Loucy (cell line): ENCODE results near the gene TMEM131.

Source experiments
- H2AFZ ChIP-seq: fragments of 200-600 bp; sonication (generic); 2 replicates; pipeline ENCODE4 v1.6.0; 2016; ENCODE audit warnings: antibody characterized with exemption, mild to moderate bottlenecking, low read length, moderate library complexity
- H3F3A ChIP-seq: fragments of 200-600 bp; 2 replicates; pipeline ENCODE4 v1.6.0; 2016; ENCODE audit warnings: antibody characterized with exemption, low read depth, mild to moderate bottlenecking
- H3K27me3 ChIP-seq: fragments of 200-600 bp; sonication (generic); 2 replicates; pipeline ENCODE4 v1.6.1; 2014; ENCODE audit warnings: low read length, mild to moderate bottlenecking; ENCODE audit not compliant: insufficient read depth, poor library complexity, severe bottlenecking
- H3K36me3 ChIP-seq: fragments of 200-600 bp; sonication (generic); 2 replicates; pipeline ENCODE4 v1.6.1; 2016; ENCODE audit warnings: low read length; ENCODE audit not compliant: insufficient read depth
- H3K4me1 ChIP-seq: fragments of 200-600 bp; sonication (generic); 2 replicates; pipeline ENCODE4 v1.5.1; 2014; ENCODE audit warnings: low read length, mild to moderate bottlenecking; ENCODE audit not compliant: insufficient read depth, poor library complexity, severe bottlenecking
- H3K4me2 ChIP-seq: fragments of 200-600 bp; sonication (generic); 2 replicates; pipeline ENCODE4 v1.6.0; 2014; ENCODE audit warnings: antibody characterized with exemption, low read length, low read depth, mild to moderate bottlenecking; ENCODE audit not compliant: poor library complexity, severe bottlenecking
- H3K4me3 ChIP-seq: fragments of 200-600 bp; sonication (generic); 2 replicates; pipeline ENCODE4 v1.5.1; 2014; ENCODE audit warnings: low read length, mild to moderate bottlenecking, mixed read lengths; ENCODE audit not compliant: poor library complexity, severe bottlenecking
- H3K79me2 ChIP-seq: fragments of 200-600 bp; sonication (generic); 2 replicates; pipeline ENCODE4 v1.6.1; 2014; ENCODE audit warnings: low read length; ENCODE audit not compliant: insufficient read depth
- H3K9ac ChIP-seq: fragments of 200-600 bp; sonication (generic); 2 replicates; pipeline ENCODE4 v1.6.0; 2014; ENCODE audit warnings: mild to moderate bottlenecking, low read depth, low read length, moderate library complexity; ENCODE audit not compliant: poor library complexity, severe bottlenecking
- H3K9me2 ChIP-seq: fragments of 200-600 bp; sonication (generic); replicated peaks from 2 replicates; pipeline ENCODE4 v1.6.1; 2016; ENCODE audit warnings: low read depth, low read length, mixed read lengths
- H3K9me3 ChIP-seq: fragments of 200-600 bp; sonication (generic); 2 replicates; pipeline ENCODE4 v1.6.1; 2014; ENCODE audit warnings: mild to moderate bottlenecking, antibody characterized with exemption, low read length, low read depth; ENCODE audit not compliant: insufficient read depth
- H4K20me1 ChIP-seq: fragments of 200-600 bp; sonication (generic); 2 replicates; pipeline ENCODE4 v1.6.0; 2014; ENCODE audit warnings: antibody characterized with exemption, low read length, mild to moderate bottlenecking; ENCODE audit not compliant: insufficient read depth, poor library complexity, severe bottlenecking
- CTCF ChIP-seq: fragments of 200-600 bp; sonication (generic); conservative IDR thresholded peaks from 2 replicates; pipeline ENCODE4 v1.5.1; 2014; ENCODE audit warnings: mild to moderate bottlenecking, antibody characterized with exemption, low read length
- EZH2phosphoT487 ChIP-seq: fragments of 200-600 bp; IDR thresholded peaks from 2 replicates; pipeline ENCODE4 v1.6.1; 2018; ENCODE audit warnings: antibody characterized with exemption, mild to moderate bottlenecking, moderate library complexity, borderline replicate concordance

The TMEM131 gene

DNA sequence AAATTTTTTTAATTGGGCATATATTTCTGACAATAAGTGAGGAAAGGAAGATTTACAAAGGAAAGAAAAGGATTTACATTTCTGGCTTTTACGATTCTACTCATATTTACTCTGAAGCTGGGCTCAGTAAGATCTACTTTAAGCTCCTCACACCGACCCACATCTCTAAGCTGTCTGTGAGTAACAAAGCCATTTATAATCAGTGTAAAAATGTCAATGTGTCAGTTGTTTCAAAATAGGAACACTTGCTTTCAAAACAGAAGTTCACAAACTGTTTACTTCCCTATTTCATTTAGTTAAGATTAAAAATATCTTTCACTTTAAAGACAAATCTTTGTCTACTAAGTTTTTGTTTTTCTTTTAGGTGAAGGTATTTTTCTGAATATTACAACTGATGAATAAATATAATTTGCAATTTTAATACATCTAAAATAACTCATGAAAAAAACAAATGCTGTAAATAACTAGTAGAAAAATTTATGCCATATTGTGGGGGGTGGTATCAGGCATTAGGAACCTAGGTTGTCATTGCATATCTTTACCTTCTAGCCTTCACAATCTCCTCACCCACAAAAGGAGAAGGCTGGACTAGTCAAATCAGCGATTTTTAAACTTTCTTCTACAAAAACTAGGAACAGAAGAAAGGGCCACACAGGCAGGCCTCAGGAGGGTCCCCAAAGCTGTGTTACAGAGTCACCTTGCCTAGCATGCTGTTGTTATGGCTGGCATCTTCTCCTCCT lies 64.5 kb downstream of the TMEM131 start:
- Histone ChIP-seq H3K4me2 (no peak overlapping the region), H2AFZ (no peak overlapping the region)

GRCh38 chr2:97928591-97928990 lies 67.2 kb downstream of the TMEM131 start:
- H3K79me2 ChIP-seq, result peaks cover 55% of the 10 kb centered on the region
- H3F3A ChIP-seq, result no peaks in the 10 kb centered on the region
- no peak overlapping the region for H3K4me3 ChIP-seq
- H2AFZ ChIP-seq, result no peak overlapping the region
- peaks cover 6% of the 10 kb centered on the region for H3K4me1 ChIP-seq
- no peaks in the 10 kb centered on the region for H3K9me3 ChIP-seq
- no peaks in the 10 kb centered on the region for H3K9me2 ChIP-seq
- TF ChIP-seq EZH2phosphoT487, result no peak
- no peak for TF ChIP-seq CTCF
- no peak overlapping the region for H3K9ac ChIP-seq
- no peaks in the 10 kb centered on the region for H3K27me3 ChIP-seq
- peaks cover 16% of the 10 kb centered on the region; the same call in 1 of the 2 replicates for H3K36me3 ChIP-seq
- peaks cover 24% of the 10 kb centered on the region for H4K20me1 ChIP-seq
- no peak overlapping the region for H3K4me2 ChIP-seq

More for the DNA sequence above, 64.5 kb downstream of the TMEM131 start:
- TF ChIP-seq EZH2phosphoT487 (no peak), CTCF (no peak)
- Histone ChIP-seq H3K27me3 (no peaks in the 10 kb centered on the region), H3K9ac (no peak overlapping the region), H3K9me2 (no peaks in the 10 kb centered on the region), H3K9me3 (no peaks in the 10 kb centered on the region), H4K20me1 (peaks cover 42% of the 10 kb centered on the region), H3K36me3 (no peaks in the 10 kb centered on the region), H3F3A (no peaks in the 10 kb centered on the region), H3K79me2 (peaks cover 77% of the 10 kb centered on the region), H3K4me3 (no peak overlapping the region), H3K4me1 (peaks cover 27% of the 10 kb centered on the region)

DNA sequence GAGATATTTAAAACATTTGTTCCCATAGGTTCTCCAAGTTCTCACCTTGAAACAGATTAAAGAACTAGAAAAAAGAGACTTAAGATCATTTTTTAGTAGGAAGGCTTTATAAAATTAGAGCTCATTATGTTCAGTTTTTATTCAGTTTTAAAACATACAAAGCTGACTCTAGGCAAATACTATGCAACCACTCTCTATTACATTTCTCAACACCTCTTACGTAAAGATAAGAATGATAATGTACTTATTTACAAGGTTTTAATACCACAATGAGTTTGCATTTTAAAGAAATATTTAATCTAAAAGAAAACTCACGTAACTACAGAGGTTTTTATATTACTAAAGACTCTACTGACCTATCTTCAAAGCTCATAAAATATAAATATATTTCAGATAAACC lies 68.8 kb downstream of the TMEM131 start:
- no peaks in the 10 kb centered on the region for H3K9me2 ChIP-seq
- H3K4me3 ChIP-seq, result no peak overlapping the region
- peaks cover 39% of the 10 kb centered on the region for H3K79me2 ChIP-seq
- no peak overlapping the region for H3K9ac ChIP-seq
- H3K9me3 ChIP-seq, result no peaks in the 10 kb centered on the region
- H3K4me2 ChIP-seq, result no peak overlapping the region
- H3K27me3 ChIP-seq, result no peaks in the 10 kb centered on the region
- peaks cover 18% of the 10 kb centered on the region for H4K20me1 ChIP-seq
- H3F3A ChIP-seq, result no peaks in the 10 kb centered on the region
- H3K36me3 ChIP-seq, result peaks cover 16% of the 10 kb centered on the region; the same call in 1 of the 2 replicates
- TF ChIP-seq EZH2phosphoT487 (no peak), CTCF (no peak)
- peaks cover 3% of the 10 kb centered on the region for H3K4me1 ChIP-seq
- no peak overlapping the region for H2AFZ ChIP-seq
